Hematopoietic multipotent progenitor cell (in vitro differentiated cells): Measurements from ENCODE around the gene SEC16A. TPM values are rescaled to one million over a fixed set of nuclear protein-coding genes. Genes with fewer than 3 reads are reported as not detected.
"Not testable (repeated sequence)": the region's sequence is repeated elsewhere in the genome, so short reads cannot be mapped to it uniquely, and the experiment has no call there.

Source experiments
- DNase-seq, 3 donors: peaks; one replicate each; pipeline ENCODE4 v3.0.0-alpha.2; 2011 to 2015; ENCODE audit warnings: low read depth in 2 of 3, low spot score in 2 of 3
- total RNA-seq: library from RNA; depleted of rRNA; stranded (reverse); fragments of >200 nt; gene quantifications from one replicate; pipeline ENCODE4 v1.2.3, GENCODE V29; 2012

Gene SEC16A
- total RNA-seq, 1 donor: 39.9 TPM

DNA sequence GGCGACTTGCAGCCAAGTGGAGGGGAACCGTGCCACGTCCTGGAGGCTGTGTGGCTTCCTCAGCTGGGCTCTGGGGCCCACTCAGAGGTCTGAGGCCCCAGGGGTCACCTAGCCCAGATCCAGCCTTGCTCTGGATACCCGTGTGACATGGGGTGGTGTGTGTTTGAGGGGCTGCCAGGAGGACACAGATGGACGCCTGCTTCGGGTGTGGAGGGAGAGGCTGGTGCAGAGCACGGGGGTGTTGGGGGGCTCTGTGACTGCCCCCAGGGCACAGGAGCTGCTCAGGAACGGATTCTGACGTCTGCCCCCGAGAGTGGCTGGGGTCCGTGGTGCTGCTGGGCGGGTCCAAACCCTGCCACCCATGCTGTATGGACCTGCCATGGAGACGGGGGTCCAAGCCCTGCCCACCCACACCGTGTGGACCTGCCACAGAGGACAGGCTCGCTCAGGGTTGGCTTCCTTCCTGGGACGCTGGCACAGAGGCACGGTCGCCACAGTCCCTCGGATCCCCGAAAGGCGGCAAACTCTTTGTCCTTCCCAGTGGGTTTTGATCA lies 53.7 kb downstream of the SEC16A start:
- DNase-seq: no peak

DNA sequence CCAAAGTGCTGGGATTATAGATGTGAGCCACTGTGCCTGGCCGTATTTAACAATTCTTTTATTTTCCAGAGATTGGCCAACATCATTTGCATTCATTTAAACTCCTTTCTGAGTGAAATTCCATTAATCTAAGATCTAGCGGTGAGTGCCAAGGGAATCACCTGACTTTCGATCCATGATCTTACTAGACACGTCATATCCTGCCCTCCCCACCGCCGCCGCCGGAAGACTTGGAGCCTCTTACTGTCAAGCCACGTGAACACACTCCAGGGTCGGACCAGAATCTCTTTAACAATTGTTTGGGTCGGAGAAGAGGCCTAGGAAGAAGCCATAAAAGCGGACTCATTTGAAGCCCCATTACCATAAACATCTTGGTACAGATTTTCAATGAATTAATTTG lies 56.1 kb downstream of the SEC16A start:
- no peak for DNase-seq

DNA sequence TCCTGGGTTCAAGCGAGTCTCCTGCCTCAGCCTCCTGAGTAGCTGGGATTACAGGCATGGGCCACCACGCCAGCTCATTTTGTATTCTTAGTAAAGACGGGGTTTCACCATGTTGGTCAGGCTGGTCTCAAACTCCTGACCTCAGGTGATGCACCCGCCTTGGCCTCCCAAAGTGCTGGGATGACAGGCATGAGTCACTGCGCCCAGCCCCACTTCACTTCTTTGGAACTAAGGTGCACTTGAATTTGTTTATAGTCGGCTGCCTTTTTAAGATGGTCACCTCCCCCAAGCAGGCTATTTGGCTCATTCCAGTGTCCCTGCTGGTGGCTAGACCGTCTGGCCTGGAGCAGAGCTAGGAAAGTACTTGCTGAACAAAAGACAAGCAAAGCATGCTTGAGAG lies 57.5 kb downstream of the SEC16A start:
- not testable (repeated sequence) for DNase-seq

DNA sequence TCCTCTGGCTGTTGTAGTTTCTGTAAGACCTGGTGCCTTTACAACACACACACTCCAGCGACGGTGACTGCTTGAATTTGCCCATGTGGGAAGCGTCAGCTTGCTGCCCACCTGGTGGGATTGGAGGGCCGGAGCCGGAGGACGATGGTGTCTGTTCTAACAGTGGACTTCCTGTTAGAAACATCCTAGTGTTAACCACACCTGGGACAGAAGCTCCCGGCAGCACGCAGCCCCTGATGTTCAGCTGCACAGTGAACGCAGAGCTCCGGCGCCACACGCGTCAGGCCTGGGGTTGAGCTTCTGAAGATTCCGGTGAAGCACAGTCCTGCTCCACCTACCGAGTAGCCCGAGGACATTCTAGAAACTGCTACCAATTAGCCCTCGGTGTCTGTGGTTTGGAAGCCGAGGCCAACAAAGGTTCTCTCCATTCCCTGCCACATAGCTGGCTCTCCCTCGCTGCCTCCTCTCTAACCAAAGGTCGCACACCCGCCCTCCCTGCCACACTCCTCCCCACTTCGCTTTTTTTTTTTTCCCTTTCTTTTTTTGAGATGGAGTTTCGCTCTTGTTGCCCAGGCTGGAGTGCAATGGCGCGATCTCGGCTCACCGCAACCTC lies 58.0 kb downstream of the SEC16A start:
- DNase-seq: no peak

- DNase-seq: no peak
Measured at GRCh38 chr9:136423432-136424146, 59.3 kb downstream of the SEC16A start.

DNA sequence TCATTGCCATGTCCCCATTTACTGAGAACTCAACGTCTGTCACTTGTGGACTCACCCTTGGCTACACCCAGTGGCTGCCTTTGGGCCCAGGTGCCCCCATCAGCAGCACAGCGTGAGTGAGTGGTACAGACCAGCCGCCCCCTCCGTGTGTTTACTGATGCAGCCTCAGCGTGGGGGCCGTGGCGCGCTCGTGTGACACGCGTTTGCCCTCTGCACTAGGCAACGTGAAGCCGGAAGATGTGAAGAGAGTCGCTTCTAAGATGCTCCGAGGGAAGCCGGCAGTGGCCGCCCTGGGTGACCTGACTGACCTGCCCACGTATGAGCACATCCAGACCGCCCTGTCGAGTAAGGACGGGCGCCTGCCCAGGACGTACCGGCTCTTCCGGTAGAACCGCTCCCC lies 60.0 kb downstream of the SEC16A start:
- DNase-seq: no peak

GRCh38 chr9:136421791-136422190 lies 61.0 kb downstream of the SEC16A start:
- no peak for DNase-seq

DNA sequence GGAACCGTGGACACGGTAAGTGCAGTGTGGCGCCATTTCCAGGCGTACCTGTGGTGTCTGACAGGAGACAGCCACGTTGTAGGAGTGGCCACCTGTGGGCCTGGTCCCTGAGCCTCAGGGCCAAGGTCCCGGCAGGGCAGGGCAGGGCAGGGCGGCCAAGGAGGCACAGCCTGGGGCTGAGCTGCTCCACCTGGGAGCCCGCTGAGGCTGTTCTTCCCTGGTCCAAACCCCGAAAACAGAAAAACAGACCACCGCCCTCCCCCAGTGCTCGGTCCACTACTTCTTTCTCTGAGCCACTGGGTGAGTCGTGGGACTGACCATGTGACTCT lies 63.8 kb downstream of the SEC16A start:
- no peak for DNase-seq

- DNase-seq: no peak
Measured at GRCh38 chr9:136418182-136419091, 64.4 kb downstream of the SEC16A start.

DNA sequence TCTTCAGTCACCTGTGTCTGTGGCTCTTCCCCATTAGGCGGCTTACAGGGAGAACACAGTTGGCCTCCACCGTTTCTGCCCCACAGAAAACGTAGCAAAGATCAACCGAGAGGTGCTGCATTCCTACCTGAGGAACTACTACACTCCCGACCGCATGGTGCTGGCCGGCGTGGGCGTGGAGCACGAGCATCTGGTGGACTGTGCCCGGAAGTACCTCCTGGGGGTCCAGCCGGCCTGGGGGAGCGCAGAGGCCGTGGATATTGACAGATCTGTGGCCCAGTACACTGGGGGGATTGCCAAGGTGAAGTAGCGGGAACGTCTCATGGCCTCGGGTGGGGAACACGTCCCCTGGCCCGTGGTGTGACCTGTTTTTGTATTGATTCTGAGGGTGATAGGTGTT lies 65.9 kb downstream of the SEC16A start:
- no peak for DNase-seq

- DNase-seq: no peak
Measured at GRCh38 chr9:136416427-136416826, 66.4 kb downstream of the SEC16A start.

- no peak for DNase-seq
Measured at GRCh38 chr9:136412962-136413361, 69.9 kb downstream of the SEC16A start.

- no peak for DNase-seq
Measured at GRCh38 chr9:136411378-136411777, 71.5 kb downstream of the SEC16A start.

DNA sequence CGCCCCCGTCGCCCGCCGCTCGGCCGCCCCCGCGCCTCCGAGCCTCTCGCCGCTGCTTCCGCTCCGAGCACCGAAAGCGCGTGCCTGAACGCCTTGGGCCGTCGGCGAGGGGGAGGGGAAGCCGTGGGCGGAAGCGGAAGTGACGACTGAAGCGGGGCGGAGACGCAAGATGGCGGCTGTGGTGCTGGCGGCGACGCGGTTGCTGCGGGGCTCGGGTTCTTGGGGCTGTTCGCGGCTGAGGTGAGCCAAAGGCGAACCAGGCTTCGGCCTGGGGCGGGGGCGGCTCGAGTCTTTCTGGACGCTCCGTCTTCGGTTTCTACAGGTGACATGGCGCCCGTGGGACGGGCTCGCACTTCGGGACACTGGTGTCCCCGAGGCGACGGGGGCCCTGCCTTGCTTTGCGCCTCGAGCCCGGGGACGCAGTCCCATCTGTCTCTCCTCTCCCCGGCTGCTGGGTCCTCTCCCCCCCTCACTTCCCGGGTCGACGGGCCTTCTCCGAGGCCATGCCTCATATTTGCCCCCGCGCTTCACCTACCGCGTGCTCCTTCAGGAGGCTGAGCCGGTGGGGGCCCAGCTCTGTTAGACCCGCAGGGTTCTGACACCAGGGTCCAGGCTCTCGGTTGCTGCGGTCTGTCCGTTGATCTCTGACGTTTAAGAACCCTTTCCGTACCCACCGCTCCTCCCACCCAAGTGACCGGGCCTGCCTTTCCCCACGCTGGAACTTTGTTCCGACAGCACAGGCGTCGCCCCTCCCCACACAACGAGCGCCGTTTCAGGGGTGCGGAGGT lies 72.1 kb downstream of the SEC16A start, which contains the start of the genes ENTR1 and PMPCA:
ENTR1 (minus strand) TSS at position 115 of the 788 bp plus-strand sequence. CDS start 217 bp downstream, outside the sequence.
PMPCA (plus strand) TSS at position 159 of the 788 bp plus-strand sequence; CDS start at position 170, 11 bp downstream.
- DNase-seq: peak; percentile 91 to 92 (median 92)

DNA sequence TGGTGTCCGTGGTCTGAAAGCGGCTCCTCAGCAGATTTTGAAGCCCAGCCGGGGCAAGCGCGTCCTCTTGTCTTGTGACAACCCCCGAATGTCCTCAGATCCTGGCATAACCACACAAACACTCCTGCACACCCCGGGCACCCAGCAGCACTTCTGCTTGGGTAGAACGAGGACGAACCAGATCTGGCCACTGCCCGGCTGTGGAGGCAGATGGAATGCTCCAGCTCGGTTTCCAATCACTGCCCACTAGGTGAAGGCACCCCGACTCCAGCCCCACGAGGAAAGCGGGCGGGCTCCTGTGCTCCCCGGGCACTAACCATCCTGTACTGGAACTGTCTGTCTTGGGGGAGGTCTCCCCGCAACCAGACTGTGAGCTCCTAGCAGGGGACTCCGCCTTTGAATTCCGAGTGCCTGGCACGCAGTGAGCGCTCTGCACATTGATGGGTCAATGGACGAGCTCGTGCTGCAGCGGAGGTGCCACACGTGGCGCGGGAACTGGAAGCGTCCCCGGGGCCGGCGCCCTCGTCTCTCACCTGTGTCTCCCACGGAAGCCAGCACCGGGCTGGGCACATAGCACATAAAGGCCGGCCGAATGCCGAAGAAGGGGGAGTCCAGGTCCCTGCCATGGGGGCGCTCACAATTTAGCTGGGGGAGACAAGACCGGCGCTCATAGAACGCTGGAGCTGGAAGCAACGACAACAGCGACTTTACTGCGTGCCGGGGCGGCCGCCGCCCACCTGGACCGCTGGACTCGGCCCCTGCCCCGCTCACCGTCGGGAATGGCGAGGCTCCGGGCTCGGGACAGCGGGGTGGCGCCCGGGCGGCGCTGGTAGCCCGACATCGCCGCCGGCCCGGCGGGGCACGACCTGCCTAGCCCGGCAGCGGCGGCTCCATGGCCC lies 73.0 kb downstream of the SEC16A start:
- DNase-seq: peak in 2 of 3 donors; percentile 5 to 21

- DNase-seq: no peak
Measured at GRCh38 chr9:136407911-136408310, 74.9 kb downstream of the SEC16A start.

DNA sequence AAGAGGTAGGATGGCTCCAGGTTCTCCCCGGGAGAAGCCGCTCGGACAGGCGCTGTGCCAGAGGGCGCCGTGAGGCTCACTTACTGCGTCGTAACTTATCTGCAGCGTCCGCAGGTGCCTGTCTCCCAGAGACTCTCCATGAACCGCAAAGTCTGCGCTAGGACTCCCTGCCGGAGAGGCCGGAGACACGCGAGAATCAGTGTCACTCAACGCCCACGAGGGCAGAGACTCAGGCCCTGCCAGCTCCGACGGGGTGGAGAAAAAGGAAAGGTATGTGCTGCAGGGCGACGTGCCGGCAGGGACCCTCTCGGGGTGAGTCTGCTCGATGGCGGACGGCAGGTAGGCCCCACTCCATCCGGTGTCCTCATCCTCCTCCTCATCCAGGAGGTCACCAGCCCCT lies 75.8 kb downstream of the SEC16A start:
- DNase-seq: not testable (repeated sequence)

DNA sequence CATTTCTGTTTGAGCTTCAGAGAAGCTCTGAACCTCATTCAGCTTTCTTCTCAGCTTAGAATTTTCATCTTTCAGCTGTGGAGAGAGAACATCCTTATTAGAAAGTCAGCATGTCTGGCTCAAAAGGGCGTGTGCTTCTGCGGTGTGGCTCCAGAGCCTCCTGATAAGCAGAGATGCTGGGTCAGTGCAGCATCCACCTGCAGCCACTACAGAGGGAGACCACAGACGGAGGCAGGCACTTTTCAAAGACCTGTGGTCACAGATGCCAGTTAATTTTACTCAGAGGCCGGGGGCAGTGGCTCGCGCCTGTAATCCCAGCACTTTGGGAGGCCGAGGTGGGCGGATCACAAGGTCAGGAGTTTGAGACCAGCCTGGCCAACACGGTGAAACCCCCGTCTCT lies 76.9 kb downstream of the SEC16A start:
- not testable (repeated sequence) for DNase-seq

- DNase-seq: no peak
Measured at GRCh38 chr9:136405481-136405880, 77.4 kb downstream of the SEC16A start.
